Fibroblast of villous mesenchyme (primary cell): Measurements from ENCODE around the gene TRIM31. TPM values are rescaled to one million over a fixed set of nuclear protein-coding genes. Genes with fewer than 3 reads are reported as not detected.
A peak's percentile ranks its signal among the peaks of the same experiment; 100 is the strongest.

Source experiments
- DNase-seq: peaks from one replicate; pipeline ENCODE4 v3.0.0-alpha.2; 2010; ENCODE audit warnings: low read depth
- H3K4me3 ChIP-seq: 2 replicates; pipeline ENCODE4 v1.5.1; 2011; ENCODE audit warnings: low read depth, mild to moderate bottlenecking, low read length
- CTCF ChIP-seq: IDR thresholded peaks from 2 replicates; pipeline ENCODE4 v1.5.1; 2012; ENCODE audit warnings: low read depth, mild to moderate bottlenecking, low read length; ENCODE audit not compliant: insufficient read depth
- total RNA-seq: library from RNA; depleted of rRNA; stranded (reverse); fragments of >200 nt; gene quantifications from 2 replicates; pipeline ENCODE4 v1.2.3, GENCODE V29; 2012

The TRIM31 gene
- total RNA-seq, 1 donor: not detected

DNA sequence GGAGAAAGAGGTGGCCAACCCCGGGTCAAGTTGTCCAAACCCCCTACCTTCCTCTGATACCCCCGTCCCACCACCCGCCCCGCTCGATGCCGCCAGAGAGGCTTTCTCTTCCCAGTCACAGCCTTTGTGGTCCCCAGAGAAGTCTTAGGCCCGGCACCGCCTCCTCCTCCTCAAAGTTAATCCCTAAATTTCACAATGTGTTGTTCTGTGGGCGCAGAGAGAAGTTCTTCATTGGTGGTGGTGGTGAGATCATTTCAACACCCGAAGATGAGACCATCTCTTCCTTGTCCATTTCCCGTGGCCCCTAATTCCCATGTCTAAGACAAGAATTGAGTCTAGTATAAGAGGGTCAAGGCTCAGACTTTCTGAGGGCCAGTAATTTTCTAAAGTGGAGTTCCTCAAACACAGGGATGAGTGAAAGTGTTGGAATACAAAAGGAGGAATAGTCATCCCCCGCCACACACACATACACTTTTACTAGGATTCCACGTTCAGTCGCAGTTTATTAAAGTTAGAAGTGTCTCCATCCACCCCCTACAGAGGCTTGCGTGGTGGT is 10.4 kb downstream of the TRIM31 start:
- TF ChIP-seq CTCF: no peak
- H3K4me3 ChIP-seq: peak overlapping the region; percentile 57
- DNase-seq: peak; percentile 84

DNA sequence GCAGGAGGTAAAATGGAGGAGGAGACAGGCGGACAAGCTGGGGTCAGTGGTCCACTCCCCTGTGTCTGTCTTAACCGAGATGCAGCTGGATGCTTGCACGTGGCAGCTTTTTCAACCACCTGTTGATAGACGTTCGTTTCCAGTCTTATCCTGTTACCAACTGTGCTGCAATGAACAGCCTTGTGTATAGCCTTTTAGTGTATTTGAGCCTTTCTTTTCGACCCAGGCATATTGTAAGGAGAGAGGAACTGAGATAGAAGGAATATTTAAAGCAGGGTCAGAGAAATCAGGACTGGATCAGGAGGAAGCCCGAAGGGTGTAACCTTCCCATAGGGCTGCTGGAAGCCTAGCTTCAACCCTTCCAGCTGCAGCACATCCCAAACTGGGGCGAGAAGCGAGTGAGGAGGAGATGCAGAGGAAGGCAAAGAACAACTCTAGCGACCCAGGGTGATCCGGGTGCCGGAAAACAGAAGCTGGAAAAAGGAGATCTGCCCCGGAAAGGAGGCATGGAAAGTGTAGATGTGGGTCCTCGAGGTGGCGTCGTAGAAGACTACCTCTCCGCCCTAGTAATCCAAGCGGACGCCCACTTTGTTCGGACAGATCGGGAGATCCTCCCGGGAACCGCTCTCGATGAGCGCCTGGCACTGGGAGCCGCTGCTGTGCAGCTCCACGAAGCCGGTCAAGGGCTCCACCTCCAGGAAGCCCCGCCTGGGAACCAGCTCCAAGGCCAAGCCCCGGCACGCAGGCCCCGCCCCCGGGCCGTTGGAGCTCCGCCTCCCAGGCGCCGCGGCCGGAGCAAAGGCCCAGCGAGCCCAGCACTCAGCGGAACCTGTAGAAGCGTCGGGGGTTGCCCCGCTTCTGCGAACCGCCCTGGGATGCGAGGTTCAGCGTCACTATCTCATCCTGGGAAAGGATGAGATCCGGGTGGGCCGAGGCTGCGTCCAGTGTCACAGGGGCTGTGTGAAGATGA is 11.2 kb downstream of the TRIM31 start:
- H3K4me3 ChIP-seq: peak overlapping the region; percentile 57
- peak; percentile 85 for DNase-seq
- peak; percentile 25 for TF ChIP-seq CTCF

DNA sequence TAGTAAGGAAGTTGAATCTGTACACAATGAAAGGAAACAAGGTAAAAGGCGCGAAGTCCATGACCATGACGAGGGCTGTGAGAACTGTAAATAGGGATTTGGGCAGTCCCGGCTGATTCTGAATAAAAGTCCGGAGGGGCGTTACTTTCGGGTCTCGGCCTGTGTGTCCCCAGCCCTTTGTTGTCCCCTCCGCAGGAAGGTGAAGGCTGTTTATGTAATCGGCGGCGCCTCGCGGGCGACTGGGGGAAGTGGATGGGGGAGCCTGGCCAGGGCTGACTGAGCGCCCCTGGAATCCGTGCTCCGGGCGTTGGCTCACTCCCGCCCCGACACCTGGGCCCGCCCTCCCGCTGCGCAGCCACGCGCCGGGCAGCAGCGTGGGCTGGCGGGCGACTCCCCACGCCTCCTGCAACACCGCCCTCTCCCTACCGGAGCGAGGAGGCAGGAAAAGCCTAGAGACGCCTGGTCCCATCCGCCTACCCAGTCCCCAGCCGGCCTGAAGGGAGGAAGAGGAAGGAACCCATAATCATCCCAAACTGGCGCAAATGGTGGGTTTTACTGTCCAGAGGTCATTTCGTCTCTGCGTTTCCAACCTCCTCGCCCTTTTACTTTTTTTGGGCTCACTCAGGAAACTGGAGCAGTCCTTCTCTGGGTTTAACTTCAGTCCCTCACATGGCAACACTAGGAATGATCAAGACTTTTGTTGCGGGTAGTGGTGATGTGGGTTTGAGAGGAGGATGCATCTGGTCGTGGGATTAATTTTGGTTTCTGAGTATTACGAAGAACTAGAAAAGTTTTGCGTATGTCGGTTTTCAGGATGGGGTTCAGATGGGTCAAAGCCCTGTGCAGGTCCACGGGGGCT is 12.1 kb downstream of the TRIM31 start:
- H3K4me3 ChIP-seq: peak overlapping the region; percentile 31
- TF ChIP-seq CTCF: no peak
- no peak for DNase-seq

DNA sequence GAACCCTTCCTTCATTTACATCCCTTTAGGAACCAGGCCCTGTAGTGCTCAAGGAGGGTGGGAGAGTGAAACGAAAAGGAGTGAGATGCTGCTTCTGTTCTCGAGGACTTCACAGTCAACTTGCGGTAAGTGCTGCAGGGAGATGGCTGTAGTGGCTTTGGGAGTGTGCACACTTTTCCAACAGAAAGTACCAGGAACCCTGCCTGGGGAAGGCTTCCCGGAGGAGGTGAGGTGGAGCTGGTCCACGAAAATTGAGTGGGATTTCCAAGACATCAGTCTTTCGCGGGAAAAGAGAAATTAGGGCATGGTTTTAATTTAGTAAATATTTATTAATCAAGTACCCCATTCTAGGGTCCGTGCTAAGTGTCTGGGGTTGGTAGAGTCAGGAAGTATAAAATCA is 12.7 kb downstream of the TRIM31 start:
- DNase-seq: no peak
- no peak for TF ChIP-seq CTCF
- H3K4me3 ChIP-seq: no peak overlapping the region

GRCh38 chr6:30097902-30098768 is 14.8 kb downstream of the TRIM31 start:
- H3K4me3 ChIP-seq: no peak overlapping the region
- TF ChIP-seq CTCF: no peak
- DNase-seq: no peak

DNA sequence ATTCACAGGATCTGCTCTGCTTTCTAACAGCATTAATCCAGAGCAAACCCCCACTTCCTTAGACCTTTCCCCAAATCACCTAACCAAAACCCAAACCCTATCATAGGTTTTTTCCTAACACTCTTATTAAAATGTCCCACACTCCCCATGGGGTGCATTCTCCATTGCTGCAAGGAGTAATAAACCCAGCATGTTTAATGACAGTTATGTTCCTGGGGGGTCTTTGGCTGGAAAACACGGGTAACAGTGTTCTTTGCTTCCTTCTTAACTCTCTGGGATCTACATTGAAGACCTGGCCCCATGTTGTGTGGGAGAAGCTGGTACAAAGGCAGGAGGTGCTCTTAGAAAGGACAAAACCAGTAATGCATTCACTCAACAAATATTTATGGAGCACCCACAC is 16.1 kb downstream of the TRIM31 start:
- no peak overlapping the region for H3K4me3 ChIP-seq
- no peak for TF ChIP-seq CTCF
- no peak for DNase-seq
